Trophoblast cell (in vitro differentiated cells and primary cell): ENCODE results near the gene GNAS.

ENCODE experiments used
- DNase-seq, 2 donors: peaks; one replicate each; pipeline ENCODE4 v3.0.0-alpha.2; 2016
- H2AFZ ChIP-seq: 2 replicates; pipeline ENCODE4 v1.6.1; 2013; ENCODE audit warnings: low read length, moderate library complexity, mild to moderate bottlenecking; ENCODE audit not compliant: insufficient read depth, poor library complexity
- H2AK5ac ChIP-seq: 2 replicates; pipeline ENCODE4 v1.6.1; 2013; ENCODE audit warnings: mild to moderate bottlenecking, low read length
- H2BK120ac ChIP-seq: 2 replicates; pipeline ENCODE4 v1.6.1; 2013; ENCODE audit warnings: low read length, mild to moderate bottlenecking, moderate library complexity; ENCODE audit not compliant: insufficient read depth, poor library complexity
- H2BK12ac ChIP-seq: 2 replicates; pipeline ENCODE4 v1.6.1; 2013; ENCODE audit warnings: mild to moderate bottlenecking, low read length, moderate library complexity
- H2BK5ac ChIP-seq: 2 replicates; pipeline ENCODE4 v1.6.1; 2013; ENCODE audit warnings: low read length, low read depth, moderate library complexity, mild to moderate bottlenecking; ENCODE audit not compliant: poor library complexity
- H3K14ac ChIP-seq: 2 replicates; pipeline ENCODE4 v1.6.1; 2013; ENCODE audit warnings: mild to moderate bottlenecking, low read length
- H3K18ac ChIP-seq: 2 replicates; pipeline ENCODE4 v1.6.1; 2013; ENCODE audit warnings: mild to moderate bottlenecking, low read length
- H3K23ac ChIP-seq: 2 replicates; pipeline ENCODE4 v1.6.1; 2013; ENCODE audit warnings: low read length
- H3K27ac ChIP-seq: 2 replicates; pipeline ENCODE4 v1.5.1; 2013; ENCODE audit warnings: low read depth, mild to moderate bottlenecking, inconsistent platforms, low read length, moderate library complexity
- H3K27me3 ChIP-seq: 2 replicates; pipeline ENCODE4 v1.6.1; 2013; ENCODE audit warnings: inconsistent platforms, mild to moderate bottlenecking, low read length, moderate library complexity; ENCODE audit not compliant: insufficient read depth
- H3K36me3 ChIP-seq, 2 experiments: 1 replicate in 1 of 2; 2 replicates in 1 of 2; pipeline ENCODE4 v1.6.1; 2013; ENCODE audit warnings: low read length in 2 of 2, mild to moderate bottlenecking in 2 of 2, moderate library complexity in 1 of 2; ENCODE audit not compliant: insufficient read depth in 2 of 2, control insufficient read depth in 1 of 2
- H3K4ac ChIP-seq: 2 replicates; pipeline ENCODE4 v1.6.1; 2013; ENCODE audit warnings: low read depth, mild to moderate bottlenecking, low read length, moderate library complexity
- H3K4me1 ChIP-seq, 2 experiments: 1 replicate in 1 of 2; 2 replicates in 1 of 2; pipeline ENCODE4 v1.6.1; 2013; ENCODE audit warnings: low read length in 2 of 2, mild to moderate bottlenecking in 2 of 2, moderate library complexity in 1 of 2; ENCODE audit not compliant: insufficient read depth in 2 of 2, control insufficient read depth in 1 of 2
- H3K4me2 ChIP-seq: 2 replicates; pipeline ENCODE4 v1.6.1; 2013; ENCODE audit warnings: inconsistent platforms, mild to moderate bottlenecking, low read length, moderate library complexity
- H3K4me3 ChIP-seq: 2 replicates; pipeline ENCODE4 v1.5.1; 2013; ENCODE audit warnings: mild to moderate bottlenecking, low read depth, low read length, inconsistent platforms
- H3K79me1 ChIP-seq: one replicate; pipeline ENCODE4 v1.6.1; 2013; ENCODE audit warnings: low read length
- H3K79me2 ChIP-seq: 2 replicates; pipeline ENCODE4 v1.6.1; 2013; ENCODE audit warnings: low read length, mild to moderate bottlenecking; ENCODE audit not compliant: control insufficient read depth, insufficient read depth, poor library complexity
- H3K9ac ChIP-seq: 2 replicates; pipeline ENCODE4 v1.6.1; 2013; ENCODE audit warnings: mild to moderate bottlenecking, low read length
- H3K9me3 ChIP-seq: 2 replicates; pipeline ENCODE4 v1.6.1; 2013; ENCODE audit warnings: low read depth, mild to moderate bottlenecking, control low read depth, inconsistent platforms, low read length; ENCODE audit not compliant: insufficient read depth
- H4K12ac ChIP-seq: 2 replicates; pipeline ENCODE4 v1.6.1; 2013; ENCODE audit warnings: low read depth, mild to moderate bottlenecking, low read length, moderate library complexity
- H4K8ac ChIP-seq: 2 replicates; pipeline ENCODE4 v1.6.1; 2013; ENCODE audit warnings: low read depth, mild to moderate bottlenecking, low read length, moderate library complexity
- H4K91ac ChIP-seq: one replicate; pipeline ENCODE4 v1.6.1; 2013; ENCODE audit warnings: low read depth, mild to moderate bottlenecking, low read length, moderate library complexity
- WGBS: extraction: QIAGEN DNeasy Blood & Tissue Kit; methylation state at CpG from one replicate; pipeline ENCODE4 v1.1.7; 2013; ENCODE audit warnings: missing lambda C conversion rate; ENCODE audit not compliant: insufficient read length, insufficient coverage; ENCODE audit errors: extremely low coverage; 5-methylcytosine and 5-hydroxymethylcytosine counted together

Gene GNAS

DNA sequence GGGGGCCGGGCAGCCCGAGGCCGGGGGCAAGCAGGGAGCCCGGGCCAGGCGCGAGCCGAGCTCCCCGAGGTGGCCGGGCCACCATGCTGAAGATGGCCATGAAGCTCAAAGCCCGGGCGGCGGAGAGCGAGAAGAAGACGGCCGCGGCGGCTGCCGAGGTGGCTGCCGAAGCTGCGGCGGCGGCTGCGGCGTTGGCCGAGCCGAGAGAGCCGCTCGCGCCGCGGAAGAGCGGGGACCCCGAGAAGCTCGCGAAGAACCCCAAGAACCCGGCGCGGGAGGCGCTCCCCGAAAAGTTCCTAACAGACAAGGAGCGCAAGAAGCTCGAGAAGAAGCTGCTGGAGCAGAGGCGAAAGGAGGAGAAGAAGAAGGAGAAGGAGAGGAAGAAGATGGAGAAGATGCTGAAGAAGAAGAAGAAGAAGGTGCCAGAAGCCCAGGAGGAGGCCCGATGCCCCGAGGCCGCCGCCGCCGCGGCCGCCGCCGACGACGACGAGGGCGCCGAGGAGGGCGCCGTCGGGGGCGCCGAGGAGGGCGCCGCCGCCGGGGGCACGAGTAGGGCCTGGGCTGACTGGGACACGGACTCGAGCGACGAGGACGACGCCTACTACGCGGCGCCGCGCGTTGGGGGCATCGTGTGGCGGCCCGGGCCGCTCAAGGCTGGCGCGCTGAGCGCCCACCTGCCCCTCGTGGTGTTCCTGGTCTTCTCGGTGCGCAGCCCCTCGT is 37.4 kb downstream of the GNAS start:
- H3K27me3 ChIP-seq, result no peaks in the 10 kb centered on the region
- peak overlapping the region; percentile 74 for H3K4me3 ChIP-seq
- H3K36me3 ChIP-seq, result no peaks in the 10 kb centered on the region
- peak overlapping the region; percentile 53 for H2BK5ac ChIP-seq
- H3K18ac ChIP-seq, result peak overlapping the region; percentile 39
- peak overlapping the region; percentile 72 for H3K4me2 ChIP-seq
- H2AFZ ChIP-seq, result peak overlapping the region; percentile 26
- H3K4me1 ChIP-seq, result peaks cover 3 to 4% of the 10 kb centered on the region in 2 experiments
- H2BK12ac ChIP-seq, result peak overlapping the region; percentile 14
- peaks cover 21% of the 10 kb centered on the region for H3K79me2 ChIP-seq
- H3K23ac ChIP-seq, result no peak overlapping the region
- H3K4ac ChIP-seq, result peak overlapping the region; percentile 37
- peak overlapping the region; percentile 95 for H3K9ac ChIP-seq
- peaks cover 27% of the 10 kb centered on the region for H3K79me1 ChIP-seq
- peak overlapping the region; percentile 40 for H2AK5ac ChIP-seq
- H3K9me3 ChIP-seq, result no peaks in the 10 kb centered on the region
- peak overlapping the region; percentile 20 for H4K12ac ChIP-seq
- DNase-seq, result peak in 1 of 2 donors; percentile 34
- peak overlapping the region; percentile 100 for H3K27ac ChIP-seq
- peak overlapping the region; percentile 64 for H4K8ac ChIP-seq
- H3K14ac ChIP-seq, result peak overlapping the region; percentile 62
- H4K91ac ChIP-seq, result peak overlapping the region; percentile 80
- WGBS, result no CpG with 5 or more reads among the region's 91 CpGs
- H2BK120ac ChIP-seq, result peak overlapping the region; percentile 60

DNA sequence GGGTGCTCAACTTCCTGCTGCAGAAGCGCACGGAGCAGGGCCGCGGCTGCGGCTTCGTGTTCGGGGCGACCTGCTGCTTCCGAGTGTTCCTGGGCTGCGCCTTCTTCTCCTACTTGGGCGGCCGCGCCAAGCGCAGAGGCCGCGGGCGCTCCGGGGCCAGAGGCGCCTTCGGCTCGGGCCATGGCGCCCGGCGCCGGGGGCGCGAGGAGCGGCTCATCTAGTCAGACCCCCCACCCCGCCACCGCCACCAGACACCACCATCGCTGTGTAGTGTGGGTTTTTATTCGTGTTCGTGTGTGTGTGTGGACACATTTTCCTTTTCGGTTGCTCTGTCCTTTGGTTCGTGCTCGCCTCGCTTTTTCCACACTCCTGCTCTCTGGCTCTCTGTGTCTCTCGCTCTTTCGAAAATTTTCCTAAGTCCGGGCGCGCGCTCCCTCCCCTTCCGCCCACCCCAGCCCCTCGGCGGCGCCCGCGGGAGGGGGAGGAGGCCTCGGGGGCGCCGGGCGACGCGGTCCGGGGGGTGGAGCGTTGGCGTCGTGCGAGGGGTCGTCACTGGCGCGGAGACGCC is 38.1 kb downstream of the GNAS start:
- no CpG with 5 or more reads among the region's 64 CpGs for WGBS
- DNase-seq, result peak; percentile 60 to 79
- no peak overlapping the region for H3K23ac ChIP-seq
- H3K9me3 ChIP-seq, result no peaks in the 10 kb centered on the region
- peak overlapping the region; percentile 72 for H3K4me2 ChIP-seq
- peak overlapping the region; percentile 14 for H2BK12ac ChIP-seq
- H3K79me1 ChIP-seq, result peaks cover 27% of the 10 kb centered on the region
- H3K4ac ChIP-seq, result peak overlapping the region; percentile 37
- H2BK120ac ChIP-seq, result peak overlapping the region; percentile 60
- peaks cover 3 to 4% of the 10 kb centered on the region in 2 experiments for H3K4me1 ChIP-seq
- H4K12ac ChIP-seq, result peak overlapping the region; percentile 20
- H3K4me3 ChIP-seq, result peak overlapping the region; percentile 74
- peaks cover 21% of the 10 kb centered on the region for H3K79me2 ChIP-seq
- peak overlapping the region; percentile 62 for H3K14ac ChIP-seq
- peak overlapping the region; percentile 53 for H2BK5ac ChIP-seq
- H4K8ac ChIP-seq, result peak overlapping the region; percentile 64
- peak overlapping the region; percentile 95 for H3K9ac ChIP-seq
- H4K91ac ChIP-seq, result peak overlapping the region; percentile 80
- H3K18ac ChIP-seq, result peak overlapping the region; percentile 39
- peak overlapping the region; percentile 100 for H3K27ac ChIP-seq
- peak overlapping the region; percentile 27 for H2AFZ ChIP-seq
- no peaks in the 10 kb centered on the region for H3K27me3 ChIP-seq
- H3K36me3 ChIP-seq, result peaks cover 0 to 2% of the 10 kb centered on the region in 2 experiments
- peak overlapping the region; percentile 40 for H2AK5ac ChIP-seq

DNA sequence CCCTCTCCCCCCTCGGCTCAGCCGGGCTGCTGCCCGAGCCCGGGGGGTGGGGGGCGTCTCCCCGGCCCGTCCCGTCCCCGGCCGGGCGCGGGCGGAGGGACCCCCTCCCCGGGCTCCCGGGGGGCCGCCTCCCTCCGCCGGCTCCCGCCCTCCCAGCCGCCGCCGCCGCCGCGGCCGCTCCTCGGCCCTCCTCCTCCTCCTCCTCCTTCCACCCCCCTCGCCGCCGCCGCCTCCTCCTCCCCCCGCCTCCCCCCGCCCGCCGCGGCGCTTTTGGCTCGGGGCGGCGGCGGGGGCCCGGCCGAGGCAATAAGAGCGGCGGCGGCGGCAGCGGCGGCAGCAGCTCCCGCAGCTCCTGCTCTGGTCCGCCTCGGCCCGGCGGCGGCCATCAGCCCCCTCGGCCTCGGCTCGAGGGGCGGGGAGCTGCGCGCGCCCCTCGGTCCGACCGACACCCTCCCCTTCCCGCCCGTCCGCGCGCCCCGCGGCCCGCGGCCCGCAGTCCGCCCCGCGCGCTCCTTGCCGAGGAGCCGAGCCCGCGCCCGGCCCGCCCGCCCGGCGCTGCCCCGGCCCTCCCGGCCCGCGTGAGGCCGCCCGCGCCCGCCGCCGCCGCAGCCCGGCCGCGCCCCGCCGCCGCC is 38.7 kb downstream of the GNAS start:
- Histone ChIP-seq H3K4me2 (peak overlapping the region; percentile 72), H3K14ac (peak overlapping the region; percentile 99), H2BK5ac (peak overlapping the region; percentile 98), H3K4me1 (peaks cover 3 to 4% of the 10 kb centered on the region in 2 experiments), H3K79me2 (peaks cover 25% of the 10 kb centered on the region), H3K4ac (peak overlapping the region; percentile 97), H3K9ac (peak overlapping the region; percentile 74), H2AFZ (no peak overlapping the region), H4K91ac (peak overlapping the region; percentile 98), H4K8ac (peak overlapping the region; percentile 84), H4K12ac (peak overlapping the region; percentile 74), H3K4me3 (peak overlapping the region; percentile 94), H2AK5ac (no peak overlapping the region), H3K27me3 (no peaks in the 10 kb centered on the region), H3K27ac (peak overlapping the region; percentile 100), H3K18ac (peak overlapping the region; percentile 99), H2BK120ac (peak overlapping the region; percentile 82), H3K36me3 (peaks cover 3 to 7% of the 10 kb centered on the region in 2 experiments), H3K79me1 (peaks cover 27% of the 10 kb centered on the region), H3K23ac (no peak overlapping the region), H2BK12ac (no peak overlapping the region), H3K9me3 (no peaks in the 10 kb centered on the region)
- peak; percentile 50 to 71 for DNase-seq
- no CpG with 5 or more reads among the region's 105 CpGs for WGBS

DNA sequence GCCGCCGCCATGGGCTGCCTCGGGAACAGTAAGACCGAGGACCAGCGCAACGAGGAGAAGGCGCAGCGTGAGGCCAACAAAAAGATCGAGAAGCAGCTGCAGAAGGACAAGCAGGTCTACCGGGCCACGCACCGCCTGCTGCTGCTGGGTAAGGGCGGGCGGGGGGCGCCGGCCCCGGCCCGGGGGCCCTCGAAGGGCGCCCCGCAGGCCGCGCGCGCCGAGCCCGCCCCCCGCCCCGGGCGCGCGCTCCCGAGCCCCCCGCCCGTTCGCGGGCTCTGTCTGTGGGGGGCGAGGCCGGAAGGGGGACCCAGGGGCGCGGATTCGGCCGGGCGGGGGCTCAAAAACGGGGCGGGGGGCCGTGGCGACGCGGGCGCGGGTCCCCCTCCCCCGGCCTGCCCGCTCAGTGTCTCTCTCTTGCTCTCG is 39.2 kb downstream of the GNAS start:
- peak in 1 of 2 donors; percentile 66 for DNase-seq
- WGBS, result no CpG with 5 or more reads among the region's 55 CpGs

More for the DNA sequence above, 39.2 kb downstream of the GNAS start:
- Histone ChIP-seq H3K23ac (no peak overlapping the region), H3K27ac (peak overlapping the region; percentile 100), H3K4ac (peak overlapping the region; percentile 99), H3K27me3 (no peaks in the 10 kb centered on the region), H2AFZ (no peak overlapping the region), H3K9ac (peak overlapping the region; percentile 96), H4K12ac (peak overlapping the region; percentile 74), H4K91ac (peak overlapping the region; percentile 98), H2BK5ac (peak overlapping the region; percentile 98), H2BK12ac (peak overlapping the region; percentile 38), H2BK120ac (peak overlapping the region; percentile 82), H3K79me2 (peaks cover 27% of the 10 kb centered on the region), H3K4me2 (peak overlapping the region; percentile 43), H4K8ac (peak overlapping the region; percentile 84), H2AK5ac (peak overlapping the region; percentile 94), H3K4me3 (peak overlapping the region; percentile 94), H3K4me1 (peaks cover 3 to 4% of the 10 kb centered on the region in 2 experiments), H3K14ac (peak overlapping the region; percentile 99), H3K79me1 (peaks cover 27% of the 10 kb centered on the region), H3K9me3 (no peaks in the 10 kb centered on the region), H3K36me3 (peaks cover 3 to 9% of the 10 kb centered on the region in 2 experiments), H3K18ac (peak overlapping the region; percentile 99)
